ENCODE results near the gene COL4A2.

DNA sequence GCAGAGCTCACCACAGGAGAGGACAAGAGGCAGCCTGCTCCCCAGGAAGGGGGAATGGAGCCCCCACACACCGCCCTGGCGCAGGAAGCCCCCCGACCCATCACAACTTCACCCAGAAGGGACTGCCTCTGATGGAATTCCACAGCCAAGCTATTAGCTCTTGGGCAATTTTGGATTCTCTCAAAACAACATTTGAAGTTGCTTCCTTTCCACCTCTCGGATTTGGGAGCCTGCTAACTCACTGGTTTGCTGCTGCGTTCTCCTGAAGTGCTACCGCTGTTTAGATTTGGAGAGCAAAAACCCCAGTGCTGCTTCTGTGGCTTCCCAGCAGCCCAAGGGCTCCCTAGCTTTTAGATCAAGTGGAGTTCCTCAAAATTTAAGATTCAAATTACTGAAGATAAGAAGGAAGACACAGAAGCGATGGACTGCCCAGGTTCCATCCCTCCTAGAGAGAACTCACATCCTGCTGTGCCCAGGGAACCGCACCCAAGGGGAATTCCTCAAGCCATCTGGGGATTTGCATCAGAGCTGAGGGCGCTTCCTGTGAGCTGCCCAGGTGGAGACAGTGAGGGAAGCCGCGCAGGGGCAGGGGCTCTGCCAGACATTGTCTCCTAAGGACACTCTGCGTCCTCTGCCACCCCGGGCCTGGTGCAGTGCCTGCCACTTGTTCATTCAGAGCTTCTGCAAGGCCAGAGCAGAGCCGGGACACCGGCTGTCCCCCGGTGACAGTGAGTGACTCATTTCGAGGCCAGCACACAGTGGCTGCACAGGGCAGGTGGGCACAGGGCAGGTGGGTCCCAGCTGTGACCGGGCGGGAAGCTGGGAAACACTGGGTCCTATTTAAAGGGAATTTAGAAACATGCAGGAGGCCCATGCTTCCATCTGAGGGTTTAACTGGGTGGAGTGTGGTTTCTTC, 45.7 kb upstream of the COL4A2 start:
- TF ChIP-seq GATA3 (IDR thresholded peaks at IDR 0.05; ENCODE audit: low read depth, low read length) (no peak), GATA2 (IDR thresholded peaks at IDR 0.05; ENCODE audit: low read depth, low read length) (no peak)

Measured in SH-SY5Y (cell line).